Measurements from ENCODE around the gene FAM50B. TPM values are rescaled to one million over a fixed set of nuclear protein-coding genes. Genes with fewer than 3 reads are reported as not detected.

Gene FAM50B
- polyA plus RNA-seq, 1 donor from 2014 or later = 0.79 TPM

DNA sequence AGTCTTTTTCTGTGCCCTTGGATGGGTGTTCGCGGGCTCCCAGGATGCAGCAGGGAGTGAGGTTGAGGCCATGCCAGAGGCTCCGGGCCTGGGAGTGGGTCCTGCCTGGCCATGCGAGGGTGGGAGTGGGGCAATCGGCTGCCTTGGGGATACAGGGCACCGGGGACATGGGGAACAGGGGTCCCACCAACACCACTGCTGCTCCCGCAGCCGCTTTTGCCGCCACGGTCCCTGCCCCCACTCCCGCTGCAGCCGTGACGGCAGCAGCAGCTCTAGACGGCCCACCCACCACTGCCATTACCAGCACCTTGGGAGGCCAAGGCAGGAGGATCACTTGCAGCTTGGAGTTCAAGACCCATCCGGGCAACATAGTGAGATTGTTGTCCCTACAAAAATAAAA, 35.3 kb upstream of the FAM50B start:
- H3F3A ChIP-seq (ENCODE audit: insufficient read depth, low read length, poor library complexity, severe bottlenecking) = no peaks in the 10 kb centered on the region
- TF ChIP-seq EP300 (conservative IDR thresholded peaks at IDR 0.05; ENCODE audit: poor library complexity, severe bottlenecking) (no peak), POLR2AphosphoS5 (IDR thresholded peaks at IDR 0.05) (no peak), TAF1 (IDR thresholded peaks at IDR 0.05; ENCODE audit: low read depth) (no peak), RAD21 (conservative IDR thresholded peaks at IDR 0.05) (no peak), MXI1 (conservative IDR thresholded peaks at IDR 0.05; ENCODE audit: poor library complexity, severe bottlenecking) (no peak), SMC3 (conservative IDR thresholded peaks at IDR 0.05; ENCODE audit: poor library complexity) (no peak), EZH2 (IDR thresholded peaks at IDR 0.05; ENCODE audit: borderline replicate concordance, insufficient read depth, low read length, poor library complexity, severe bottlenecking) (no peak)
- TF ChIP-seq, protein P1, sequence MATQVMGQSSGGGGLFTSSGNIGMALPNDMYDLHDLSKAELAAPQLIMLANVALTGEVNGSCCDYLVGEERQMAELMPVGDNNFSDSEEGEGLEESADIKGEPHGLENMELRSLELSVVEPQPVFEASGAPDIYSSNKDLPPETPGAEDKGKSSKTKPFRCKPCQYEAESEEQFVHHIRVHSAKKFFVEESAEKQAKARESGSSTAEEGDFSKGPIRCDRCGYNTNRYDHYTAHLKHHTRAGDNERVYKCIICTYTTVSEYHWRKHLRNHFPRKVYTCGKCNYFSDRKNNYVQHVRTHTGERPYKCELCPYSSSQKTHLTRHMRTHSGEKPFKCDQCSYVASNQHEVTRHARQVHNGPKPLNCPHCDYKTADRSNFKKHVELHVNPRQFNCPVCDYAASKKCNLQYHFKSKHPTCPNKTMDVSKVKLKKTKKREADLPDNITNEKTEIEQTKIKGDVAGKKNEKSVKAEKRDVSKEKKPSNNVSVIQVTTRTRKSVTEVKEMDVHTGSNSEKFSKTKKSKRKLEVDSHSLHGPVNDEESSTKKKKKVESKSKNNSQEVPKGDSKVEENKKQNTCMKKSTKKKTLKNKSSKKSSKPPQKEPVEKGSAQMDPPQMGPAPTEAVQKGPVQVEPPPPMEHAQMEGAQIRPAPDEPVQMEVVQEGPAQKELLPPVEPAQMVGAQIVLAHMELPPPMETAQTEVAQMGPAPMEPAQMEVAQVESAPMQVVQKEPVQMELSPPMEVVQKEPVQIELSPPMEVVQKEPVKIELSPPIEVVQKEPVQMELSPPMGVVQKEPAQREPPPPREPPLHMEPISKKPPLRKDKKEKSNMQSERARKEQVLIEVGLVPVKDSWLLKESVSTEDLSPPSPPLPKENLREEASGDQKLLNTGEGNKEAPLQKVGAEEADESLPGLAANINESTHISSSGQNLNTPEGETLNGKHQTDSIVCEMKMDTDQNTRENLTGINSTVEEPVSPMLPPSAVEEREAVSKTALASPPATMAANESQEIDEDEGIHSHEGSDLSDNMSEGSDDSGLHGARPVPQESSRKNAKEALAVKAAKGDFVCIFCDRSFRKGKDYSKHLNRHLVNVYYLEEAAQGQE (IDR thresholded peaks at IDR 0.05; ENCODE audit: borderline replicate concordance) = no peak
- TF ChIP-seq, protein P2, sequence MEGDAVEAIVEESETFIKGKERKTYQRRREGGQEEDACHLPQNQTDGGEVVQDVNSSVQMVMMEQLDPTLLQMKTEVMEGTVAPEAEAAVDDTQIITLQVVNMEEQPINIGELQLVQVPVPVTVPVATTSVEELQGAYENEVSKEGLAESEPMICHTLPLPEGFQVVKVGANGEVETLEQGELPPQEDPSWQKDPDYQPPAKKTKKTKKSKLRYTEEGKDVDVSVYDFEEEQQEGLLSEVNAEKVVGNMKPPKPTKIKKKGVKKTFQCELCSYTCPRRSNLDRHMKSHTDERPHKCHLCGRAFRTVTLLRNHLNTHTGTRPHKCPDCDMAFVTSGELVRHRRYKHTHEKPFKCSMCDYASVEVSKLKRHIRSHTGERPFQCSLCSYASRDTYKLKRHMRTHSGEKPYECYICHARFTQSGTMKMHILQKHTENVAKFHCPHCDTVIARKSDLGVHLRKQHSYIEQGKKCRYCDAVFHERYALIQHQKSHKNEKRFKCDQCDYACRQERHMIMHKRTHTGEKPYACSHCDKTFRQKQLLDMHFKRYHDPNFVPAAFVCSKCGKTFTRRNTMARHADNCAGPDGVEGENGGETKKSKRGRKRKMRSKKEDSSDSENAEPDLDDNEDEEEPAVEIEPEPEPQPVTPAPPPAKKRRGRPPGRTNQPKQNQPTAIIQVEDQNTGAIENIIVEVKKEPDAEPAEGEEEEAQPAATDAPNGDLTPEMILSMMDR (IDR thresholded peaks at IDR 0.05; ENCODE audit: poor library complexity, severe bottlenecking) = no peak
- H3K9me2 ChIP-seq (ENCODE audit: insufficient read depth, low read length) = no peaks in the 10 kb centered on the region
- no peak overlapping the region for H2AFZ ChIP-seq (ENCODE audit: low read depth, low read length)
- no peak overlapping the region for H3K9ac ChIP-seq (ENCODE audit: low read length)
- no peak overlapping the region for H3K4me2 ChIP-seq (ENCODE audit: low read length)
- no peak overlapping the region for H3K27ac ChIP-seq (ENCODE audit: low read length)
- H3K9me3 ChIP-seq (ENCODE audit: low read length) = no peaks in the 10 kb centered on the region
- H3K79me2 ChIP-seq (replicated peaks; ENCODE audit: insufficient read depth, low read length) = no peaks in the 10 kb centered on the region
- no peaks in the 10 kb centered on the region for H3K27me3 ChIP-seq (ENCODE audit: insufficient read depth, low read depth, low read length)
- no peaks in the 10 kb centered on the region for H4K20me1 ChIP-seq (ENCODE audit: insufficient read depth)
- no peaks in the 10 kb centered on the region for H3K36me3 ChIP-seq (ENCODE audit: insufficient read depth, low read length)
- no peak overlapping the region for H3K4me3 ChIP-seq (ENCODE audit: low read length)

DNA sequence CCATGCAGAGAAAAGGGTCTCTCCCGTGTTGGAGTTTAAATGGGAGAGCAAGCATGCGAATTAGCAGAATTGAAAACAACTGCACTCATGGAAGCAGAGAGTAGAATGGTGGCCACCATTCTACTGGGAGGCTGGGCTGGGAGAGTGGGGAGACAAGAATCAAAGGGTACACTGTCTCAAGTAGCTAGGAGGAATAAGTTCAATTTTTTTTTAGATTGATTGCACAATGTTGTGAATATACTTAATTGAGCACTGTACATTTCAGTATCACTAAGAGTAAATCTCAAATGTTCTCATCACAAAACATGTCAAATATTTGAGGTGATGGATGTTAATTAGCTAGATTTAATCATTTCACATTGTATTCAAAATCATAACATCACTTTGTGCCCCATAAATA, 34.6 kb upstream of the FAM50B start:
- Histone ChIP-seq H3K27me3 (ENCODE audit: insufficient read depth, low read depth, low read length) (no peaks in the 10 kb centered on the region), H3K27ac (ENCODE audit: low read length) (no peak overlapping the region), H4K20me1 (ENCODE audit: insufficient read depth) (no peaks in the 10 kb centered on the region), H3K9ac (ENCODE audit: low read length) (no peak overlapping the region), H3K79me2 (replicated peaks; ENCODE audit: insufficient read depth, low read length) (no peaks in the 10 kb centered on the region), H3K9me3 (ENCODE audit: low read length) (no peaks in the 10 kb centered on the region), H2AFZ (ENCODE audit: low read depth, low read length) (no peak overlapping the region), H3K4me2 (ENCODE audit: low read length) (no peak overlapping the region), H3K4me3 (ENCODE audit: low read length) (no peak overlapping the region), H3F3A (ENCODE audit: insufficient read depth, low read length, poor library complexity, severe bottlenecking) (no peaks in the 10 kb centered on the region), H3K9me2 (ENCODE audit: insufficient read depth, low read length) (no peaks in the 10 kb centered on the region), H3K36me3 (ENCODE audit: insufficient read depth, low read length) (no peaks in the 10 kb centered on the region)
- TF ChIP-seq TAF1 (IDR thresholded peaks at IDR 0.05; ENCODE audit: low read depth) = no peak
- no peak for TF ChIP-seq EZH2 (IDR thresholded peaks at IDR 0.05; ENCODE audit: borderline replicate concordance, insufficient read depth, low read length, poor library complexity, severe bottlenecking)
- no peak for TF ChIP-seq MXI1 (conservative IDR thresholded peaks at IDR 0.05; ENCODE audit: poor library complexity, severe bottlenecking)
- TF ChIP-seq, protein P1 (IDR thresholded peaks at IDR 0.05; ENCODE audit: borderline replicate concordance) = no peak
- TF ChIP-seq EP300 (conservative IDR thresholded peaks at IDR 0.05; ENCODE audit: poor library complexity, severe bottlenecking) = no peak
- TF ChIP-seq SMC3 (conservative IDR thresholded peaks at IDR 0.05; ENCODE audit: poor library complexity) = no peak
- TF ChIP-seq RAD21 (conservative IDR thresholded peaks at IDR 0.05) = no peak
- no peak for TF ChIP-seq POLR2AphosphoS5 (IDR thresholded peaks at IDR 0.05)
